DND-41 (cell line): ENCODE measurements around the gene ACSF3.

ENCODE experiments used
- ATAC-seq: fragments of 200-7000 bp; cut with Tn5 transposase; 3 replicates; pipeline ENCODE4 v1.9.1; 2021; ENCODE audit warnings: low read depth; ENCODE audit not compliant: insufficient read depth
- DNase-seq: peaks from one replicate; pipeline ENCODE4 v3.0.0-alpha.2; 2020
- H2AFZ ChIP-seq: 2 replicates; pipeline ENCODE4 v1.6.0; 2012; ENCODE audit warnings: low read depth, low read length
- H3K27ac ChIP-seq: 2 replicates; pipeline ENCODE4 v1.5.1; 2012; ENCODE audit warnings: low read length, inconsistent platforms
- H3K27me3 ChIP-seq: fragments of 200-600 bp; sonication (generic); 2 replicates; pipeline ENCODE4 v1.6.0; 2012; ENCODE audit warnings: low read length, mild to moderate bottlenecking, inconsistent platforms; ENCODE audit not compliant: insufficient read depth, poor library complexity
- H3K36me3 ChIP-seq: 2 replicates; pipeline ENCODE4 v1.5.1; 2012; ENCODE audit warnings: low read length, inconsistent platforms; ENCODE audit not compliant: insufficient read depth
- H3K4me1 ChIP-seq: 2 replicates; pipeline ENCODE4 v1.5.1; 2012; ENCODE audit warnings: mild to moderate bottlenecking, low read length; ENCODE audit not compliant: insufficient read depth
- H3K4me2 ChIP-seq: 2 replicates; pipeline ENCODE4 v1.6.0; 2012; ENCODE audit warnings: mild to moderate bottlenecking, moderate library complexity, low read length, inconsistent platforms; ENCODE audit not compliant: insufficient read depth
- H3K4me3 ChIP-seq, 2 experiments: fragments of 200-600 bp in 1 of 2; shearing (Covaris generic) in 1 of 2; 2 replicates each; pipeline ENCODE4 v1.5.1; 2012 to 2016; ENCODE audit warnings: inconsistent platforms in 2 of 2, low read length in 2 of 2, mild to moderate bottlenecking in 2 of 2, low read depth in 1 of 2, moderate library complexity in 1 of 2
- H3K79me2 ChIP-seq: 2 replicates; pipeline ENCODE4 v1.6.0; 2012; ENCODE audit warnings: low read length, inconsistent platforms; ENCODE audit not compliant: insufficient read depth
- H3K9ac ChIP-seq: 2 replicates; pipeline ENCODE4 v1.6.0; 2012; ENCODE audit warnings: low read depth, mild to moderate bottlenecking, inconsistent platforms, low read length, moderate library complexity
- H3K9me3 ChIP-seq: 2 replicates; pipeline ENCODE4 v1.5.1; 2012; ENCODE audit warnings: low read length, moderate library complexity, mild to moderate bottlenecking, inconsistent platforms; ENCODE audit not compliant: insufficient read depth, severe bottlenecking
- H4K20me1 ChIP-seq: 2 replicates; pipeline ENCODE4 v1.6.0; 2012; ENCODE audit warnings: low read length; ENCODE audit not compliant: insufficient read depth
- EZH2 ChIP-seq: IDR thresholded peaks from 3 replicates; pipeline ENCODE4 v1.6.1; 2012; ENCODE audit warnings: borderline replicate concordance, low read depth, mild to moderate bottlenecking, moderate library complexity, low read length, inconsistent platforms; ENCODE audit not compliant: severe bottlenecking
- TF ChIP-seq, protein P1 (sequence below): IDR thresholded peaks from 2 replicates; pipeline ENCODE4 v1.5.1; 2012; ENCODE audit warnings: borderline replicate concordance, low read length, moderate library complexity, mild to moderate bottlenecking; ENCODE audit not compliant: poor library complexity, severe bottlenecking; ENCODE audit errors: extremely low read depth

Gene ACSF3

DNA sequence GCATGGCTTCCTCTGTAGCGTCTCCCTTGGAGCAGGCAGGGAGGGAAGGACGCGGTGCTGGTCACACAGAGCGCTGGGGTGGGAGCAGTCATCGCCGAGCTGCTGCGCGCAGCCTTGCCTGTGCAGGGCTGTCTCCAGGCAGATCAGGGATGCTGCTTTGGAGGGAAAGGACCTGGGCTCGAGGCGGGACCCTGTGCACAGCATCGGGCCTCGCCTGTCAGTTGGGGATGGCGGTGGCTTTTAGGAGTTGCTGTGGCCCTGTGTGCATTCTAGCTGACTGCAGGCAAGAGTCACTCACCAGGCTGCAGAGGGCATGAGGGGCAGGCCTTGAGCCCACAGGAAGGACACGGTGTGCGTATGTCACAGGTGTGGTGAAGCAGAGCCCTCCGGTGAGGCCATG is 10.1 kb downstream of the ACSF3 start:
- H3K27ac ChIP-seq: no peak overlapping the region
- H3K4me2 ChIP-seq: no peak overlapping the region
- H3K4me3 ChIP-seq: no peak overlapping the region
- H3K9me3 ChIP-seq: no peaks in the 10 kb centered on the region
- H4K20me1 ChIP-seq: peaks cover 53% of the 10 kb centered on the region
- DNase-seq (no peak), ATAC-seq (no peak)
- peaks cover 35% of the 10 kb centered on the region for H3K79me2 ChIP-seq
- H3K27me3 ChIP-seq: no peaks in the 10 kb centered on the region
- H3K9ac ChIP-seq: no peak overlapping the region
- H3K36me3 ChIP-seq: peaks cover 91% of the 10 kb centered on the region
- no peaks in the 10 kb centered on the region for H3K4me1 ChIP-seq
- no peak for TF ChIP-seq EZH2
- TF ChIP-seq, protein P1, sequence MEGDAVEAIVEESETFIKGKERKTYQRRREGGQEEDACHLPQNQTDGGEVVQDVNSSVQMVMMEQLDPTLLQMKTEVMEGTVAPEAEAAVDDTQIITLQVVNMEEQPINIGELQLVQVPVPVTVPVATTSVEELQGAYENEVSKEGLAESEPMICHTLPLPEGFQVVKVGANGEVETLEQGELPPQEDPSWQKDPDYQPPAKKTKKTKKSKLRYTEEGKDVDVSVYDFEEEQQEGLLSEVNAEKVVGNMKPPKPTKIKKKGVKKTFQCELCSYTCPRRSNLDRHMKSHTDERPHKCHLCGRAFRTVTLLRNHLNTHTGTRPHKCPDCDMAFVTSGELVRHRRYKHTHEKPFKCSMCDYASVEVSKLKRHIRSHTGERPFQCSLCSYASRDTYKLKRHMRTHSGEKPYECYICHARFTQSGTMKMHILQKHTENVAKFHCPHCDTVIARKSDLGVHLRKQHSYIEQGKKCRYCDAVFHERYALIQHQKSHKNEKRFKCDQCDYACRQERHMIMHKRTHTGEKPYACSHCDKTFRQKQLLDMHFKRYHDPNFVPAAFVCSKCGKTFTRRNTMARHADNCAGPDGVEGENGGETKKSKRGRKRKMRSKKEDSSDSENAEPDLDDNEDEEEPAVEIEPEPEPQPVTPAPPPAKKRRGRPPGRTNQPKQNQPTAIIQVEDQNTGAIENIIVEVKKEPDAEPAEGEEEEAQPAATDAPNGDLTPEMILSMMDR: no peak
- H2AFZ ChIP-seq: no peak overlapping the region

DNA sequence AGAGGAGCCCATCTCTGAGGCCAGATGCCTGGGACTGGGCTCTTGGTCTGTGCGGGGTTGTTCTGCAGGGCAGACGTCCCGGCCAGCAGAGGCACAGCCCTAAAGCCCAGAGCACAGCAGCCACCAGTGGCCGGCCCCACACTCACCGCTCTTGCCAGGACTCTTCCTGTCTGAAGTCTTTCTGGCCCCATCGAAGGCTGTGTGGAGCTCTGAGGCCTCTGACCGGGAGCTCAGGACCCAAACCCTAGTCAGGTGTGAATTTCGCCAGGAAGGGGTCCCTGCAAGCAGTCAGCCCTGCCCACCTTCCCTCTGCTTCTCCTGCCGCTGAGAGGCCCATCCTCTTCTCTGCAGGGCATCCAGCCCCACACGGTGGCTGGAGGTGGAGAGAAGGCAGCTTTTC is 10.7 kb downstream of the ACSF3 start:
- Histone ChIP-seq H3K27ac (no peak overlapping the region), H3K4me3 (no peak overlapping the region), H3K79me2 (peaks cover 29% of the 10 kb centered on the region; the same call in 1 of the 2 replicates), H3K27me3 (no peaks in the 10 kb centered on the region), H3K9ac (no peak overlapping the region), H4K20me1 (peaks cover 50% of the 10 kb centered on the region), H2AFZ (no peak overlapping the region), H3K4me1 (no peaks in the 10 kb centered on the region), H3K36me3 (peaks cover 90% of the 10 kb centered on the region), H3K4me2 (no peak overlapping the region), H3K9me3 (no peaks in the 10 kb centered on the region)
- no peak for ATAC-seq
- no peak for DNase-seq
- TF ChIP-seq, protein P1: no peak
- TF ChIP-seq EZH2: no peak

DNA sequence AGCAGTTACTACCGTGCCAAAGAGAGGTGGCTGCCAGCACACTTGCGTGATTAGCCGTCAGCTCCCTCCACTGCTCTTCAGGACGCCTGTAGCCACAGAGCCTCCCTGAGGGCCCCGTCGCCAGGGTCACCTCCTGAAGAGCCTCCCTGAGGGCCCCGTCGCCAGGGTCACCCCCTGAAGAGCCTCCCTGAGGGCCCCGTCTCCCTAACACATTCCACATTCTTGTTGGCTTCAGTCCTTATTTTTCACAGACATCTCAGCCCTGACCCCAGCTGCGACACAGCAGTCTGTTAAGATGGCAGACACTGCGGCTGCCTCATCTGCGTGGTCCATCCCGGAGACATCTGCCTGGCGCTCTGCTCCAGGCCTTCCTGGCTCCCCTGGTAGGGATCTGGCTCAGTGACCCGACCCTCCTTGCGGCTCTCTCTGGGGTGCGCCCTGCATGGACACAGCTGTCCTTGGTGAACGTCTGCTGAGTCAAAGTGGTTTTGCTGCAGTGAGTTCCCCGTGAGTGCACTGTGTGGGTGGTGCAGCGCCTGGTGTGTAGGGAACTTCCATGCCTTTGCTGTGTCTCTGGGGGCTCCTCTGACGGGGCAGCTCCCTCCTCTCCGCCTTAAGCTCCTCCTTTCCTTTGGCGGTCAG is 11.4 kb downstream of the ACSF3 start:
- TF ChIP-seq, protein P1: no peak
- TF ChIP-seq EZH2: no peak
- peaks cover 22% of the 10 kb centered on the region; the same call in 1 of the 2 replicates for H3K79me2 ChIP-seq
- no peak overlapping the region for H3K9ac ChIP-seq
- peaks cover 50% of the 10 kb centered on the region for H4K20me1 ChIP-seq
- H3K4me3 ChIP-seq: no peak overlapping the region
- ATAC-seq (no peak), DNase-seq (no peak)
- no peak overlapping the region for H3K27ac ChIP-seq
- H3K9me3 ChIP-seq: no peaks in the 10 kb centered on the region
- no peaks in the 10 kb centered on the region for H3K4me1 ChIP-seq
- H3K27me3 ChIP-seq: no peaks in the 10 kb centered on the region
- H2AFZ ChIP-seq: no peak overlapping the region
- H3K36me3 ChIP-seq: peaks cover 87% of the 10 kb centered on the region
- H3K4me2 ChIP-seq: no peak overlapping the region
